ENCODE measurements around the gene PKNOX2. TPM values are rescaled to one million over a fixed set of nuclear protein-coding genes. Genes with fewer than 3 reads are reported as not detected.

The PKNOX2 gene
- total and polyA plus RNA-seq, 2 of the 4 experiments (the other 2 are of a cell fraction) = 0.72 to 2.3 TPM

- ATAC-seq (ENCODE audit: low read depth) (peak; percentile 69), DNase-seq (peak; percentile 10)
- Histone ChIP-seq H3K27ac (ENCODE audit: insufficient read depth, low read length) (no peak overlapping the region), H2AK5ac (ENCODE audit: low read depth, low read length) (no peak overlapping the region), H2AK9ac (replicated peaks; ENCODE audit: low read depth, low read length, poor library complexity) (no peak overlapping the region), H3K4me3 (ENCODE audit: insufficient read depth, low read depth, low read length) (no peak overlapping the region), H3K9me3 (ENCODE audit: control insufficient read depth, insufficient read depth, low read length) (no peaks in the 10 kb centered on the region), H2BK15ac (ENCODE audit: low read depth, low read length) (no peak overlapping the region), H3K18ac (ENCODE audit: low read depth, low read length) (no peak overlapping the region), H3K9me1 (ENCODE audit: insufficient read depth, low read length) (peaks cover 6% of the 10 kb centered on the region; the same call in 1 of the 2 replicates), H3K56ac (ENCODE audit: extremely low read depth, insufficient read depth, low read length) (no peak overlapping the region), H3K4ac (ENCODE audit: low read depth, low read length) (no peak overlapping the region), H2AFZ (replicated peaks; ENCODE audit: low read length, poor library complexity) (no peak overlapping the region), H3K36me3 (ENCODE audit: control insufficient read depth, insufficient read depth, low read length) (no peaks in the 10 kb centered on the region), H2BK5ac (ENCODE audit: low read depth, low read length, poor library complexity, severe bottlenecking) (no peak overlapping the region), H3K14ac (replicated peaks; ENCODE audit: low read depth, low read length) (no peak overlapping the region), H3K4me2 (ENCODE audit: low read depth, low read length) (no peak overlapping the region), H4K91ac (ENCODE audit: insufficient read depth, low read depth, low read length) (no peak overlapping the region), H3K79me1 (ENCODE audit: low read depth in 1 of 2, low read length in 2 of 2) (no peaks in the 10 kb centered on the region), H3K27me3 (ENCODE audit: control insufficient read depth, insufficient read depth, low read length) (peaks cover 8% of the 10 kb centered on the region; the same call in 1 of the 2 replicates), H4K5ac (ENCODE audit: low read depth, low read length) (no peak overlapping the region), H4K20me1 (ENCODE audit: insufficient read depth, low read length) (no peaks in the 10 kb centered on the region; the same call in 1 of the 2 replicates), H4K8ac (ENCODE audit: low read depth in 2 of 2, low read length in 2 of 2) (no peak overlapping the region), H3K23ac (ENCODE audit: low read depth, low read length) (no peak overlapping the region), H3K4me1 (ENCODE audit: control insufficient read depth, insufficient read depth, low read length) (peaks cover 1% of the 10 kb centered on the region; the same call in 1 of the 2 replicates), H3K9ac (ENCODE audit: low read depth, low read length) (no peak overlapping the region), H2BK20ac (ENCODE audit: low read depth, low read length) (no peak overlapping the region), H2BK120ac (ENCODE audit: low read depth, low read length) (no peak overlapping the region)
- TF ChIP-seq RAD21 (IDR thresholded peaks at IDR 0.05; ENCODE audit: low read length) (no peak), MAZ (IDR thresholded peaks at IDR 0.05; ENCODE audit: borderline replicate concordance, low read depth, low read length) (no peak), MAFK (IDR thresholded peaks at IDR 0.05; ENCODE audit: low read depth, low read length) (no peak), CHD1 (IDR thresholded peaks at IDR 0.05; ENCODE audit: low read depth, low read length) (no peak), POLR2A (IDR thresholded peaks at IDR 0.05; ENCODE audit: low read depth, low read length) (no peak), MXI1 (IDR thresholded peaks at IDR 0.05; ENCODE audit: borderline replicate concordance, low read depth, low read length) (no peak), ELK1 (IDR thresholded peaks at IDR 0.05; ENCODE audit: borderline replicate concordance, low read depth, low read length) (no peak), FOS (IDR thresholded peaks at IDR 0.05; ENCODE audit: low read depth, low read length) (no peak), RCOR1 (IDR thresholded peaks at IDR 0.05; ENCODE audit: insufficient replicate concordance, low read length) (no peak), RFX5 (IDR thresholded peaks at IDR 0.05; ENCODE audit: low read depth, low read length) (no peak), CEBPB (IDR thresholded peaks at IDR 0.05; ENCODE audit: low read depth, low read length) (no peak), BHLHE40 (IDR thresholded peaks at IDR 0.05; ENCODE audit: low read depth, low read length) (no peak), SMC3 (IDR thresholded peaks at IDR 0.05; ENCODE audit: low read depth, low read length) (no peak), NFE2L2 (IDR thresholded peaks at IDR 0.05; ENCODE audit: low read depth, low read length) (no peak)
- TF ChIP-seq, protein P1, sequence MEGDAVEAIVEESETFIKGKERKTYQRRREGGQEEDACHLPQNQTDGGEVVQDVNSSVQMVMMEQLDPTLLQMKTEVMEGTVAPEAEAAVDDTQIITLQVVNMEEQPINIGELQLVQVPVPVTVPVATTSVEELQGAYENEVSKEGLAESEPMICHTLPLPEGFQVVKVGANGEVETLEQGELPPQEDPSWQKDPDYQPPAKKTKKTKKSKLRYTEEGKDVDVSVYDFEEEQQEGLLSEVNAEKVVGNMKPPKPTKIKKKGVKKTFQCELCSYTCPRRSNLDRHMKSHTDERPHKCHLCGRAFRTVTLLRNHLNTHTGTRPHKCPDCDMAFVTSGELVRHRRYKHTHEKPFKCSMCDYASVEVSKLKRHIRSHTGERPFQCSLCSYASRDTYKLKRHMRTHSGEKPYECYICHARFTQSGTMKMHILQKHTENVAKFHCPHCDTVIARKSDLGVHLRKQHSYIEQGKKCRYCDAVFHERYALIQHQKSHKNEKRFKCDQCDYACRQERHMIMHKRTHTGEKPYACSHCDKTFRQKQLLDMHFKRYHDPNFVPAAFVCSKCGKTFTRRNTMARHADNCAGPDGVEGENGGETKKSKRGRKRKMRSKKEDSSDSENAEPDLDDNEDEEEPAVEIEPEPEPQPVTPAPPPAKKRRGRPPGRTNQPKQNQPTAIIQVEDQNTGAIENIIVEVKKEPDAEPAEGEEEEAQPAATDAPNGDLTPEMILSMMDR (conservative IDR thresholded peaks at IDR 0.05; ENCODE audit: low read depth, low read length) = no peak
- TF ChIP-seq, protein P2, sequence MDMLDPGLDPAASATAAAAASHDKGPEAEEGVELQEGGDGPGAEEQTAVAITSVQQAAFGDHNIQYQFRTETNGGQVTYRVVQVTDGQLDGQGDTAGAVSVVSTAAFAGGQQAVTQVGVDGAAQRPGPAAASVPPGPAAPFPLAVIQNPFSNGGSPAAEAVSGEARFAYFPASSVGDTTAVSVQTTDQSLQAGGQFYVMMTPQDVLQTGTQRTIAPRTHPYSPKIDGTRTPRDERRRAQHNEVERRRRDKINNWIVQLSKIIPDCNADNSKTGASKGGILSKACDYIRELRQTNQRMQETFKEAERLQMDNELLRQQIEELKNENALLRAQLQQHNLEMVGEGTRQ (IDR thresholded peaks at IDR 0.05; ENCODE audit: low read depth, low read length) = no peak
- WGBS, 2 experiments (ENCODE audit: extremely low coverage in 2 of 2, insufficient read length in 1 of 2) = no CpG with 5 or more reads among the region's 5 CpGs
- BruUV-seq (replicated peaks) = no TSS peak
- dilution Hi-C loops (cut with HindIII; ENCODE audit: low sequenced_read_pairs, unreplicated experiment) (no loop called here), intact Hi-C loops (cut with micrococcal nuclease) (no loop called here), in situ Hi-C loops (cut with MboI; ENCODE audit: low sequenced_read_pairs) (no loop called here)
- ChIA-PET CTCF (no interaction called here), POLR2A (ENCODE audit: unreplicated experiment) (no interaction called here)
Observed at GRCh38 chr11:125211191-125211947, 46.8 kb downstream of the PKNOX2 start.

Data from IMR-90 (cell line).